H1 (cell line): ENCODE results near the gene EFCAB6. TPM values are rescaled to one million over a fixed set of nuclear protein-coding genes. Genes with fewer than 3 reads are reported as not detected.
A peak's percentile ranks its signal among the peaks of the same experiment; 100 is the strongest.

Experiments
- CTCF ChIA-PET: fragments of 300-600 bp; sonication (Branson Sonifier 250); formaldehyde crosslinking; loops from one replicate; lab custom pipeline; 2021; ENCODE audit not compliant: partially characterized antibody; lab: Charles Lee
- POLR2A ChIA-PET: fragments of 300-600 bp; sonication (Branson Sonifier 250); formaldehyde crosslinking; loops from one replicate; lab custom pipeline; 2021; ENCODE audit warnings: inconsistent platforms; ENCODE audit not compliant: partially characterized antibody; lab: Charles Lee
- DNase-seq, 2 experiments: peaks; one replicate each; pipeline versions ENCODE4 v3.0.0 to v3.0.0-alpha.2; 2010 to 2022; ENCODE audit warnings: low spot score in 2 of 2, low read depth in 1 of 2, mixed read lengths in 1 of 2
- FAIRE-seq: peaks from 2 replicates; lab custom pipeline; 2011; peaks lifted over from hg19 to GRCh38; lab: Jason Lieb, UNC
- H2AFZ ChIP-seq: 2 replicates; pipeline ENCODE4 v1.8.1; 2012; ENCODE audit warnings: low read length, inconsistent platforms
- H2AK5ac ChIP-seq: 2 replicates; pipeline ENCODE4 v1.6.1; 2013; ENCODE audit warnings: low read depth, low read length
- H2BK120ac ChIP-seq: replicated peaks from 2 replicates; pipeline ENCODE3; 2013; ENCODE audit warnings: low read depth, low read length, inconsistent platforms
- H2BK12ac ChIP-seq: 2 replicates; pipeline ENCODE4 v1.6.1; 2013; ENCODE audit warnings: low read depth, low read length
- H2BK15ac ChIP-seq: 2 replicates; pipeline ENCODE4 v1.6.1; 2013; ENCODE audit warnings: low read length
- H2BK20ac ChIP-seq: 2 replicates; pipeline ENCODE4 v1.6.1; 2013; ENCODE audit warnings: low read length
- H2BK5ac ChIP-seq: 2 replicates; pipeline ENCODE4 v1.6.1; 2013; ENCODE audit warnings: low read depth, low read length
- H3K14ac ChIP-seq: 2 replicates; pipeline ENCODE4 v1.6.1; 2013; ENCODE audit warnings: inconsistent platforms; ENCODE audit not compliant: insufficient read length
- H3K18ac ChIP-seq: 2 replicates; pipeline ENCODE4 v1.6.1; 2013; ENCODE audit warnings: low read length; ENCODE audit errors: extremely low read depth
- H3K23ac ChIP-seq: 2 replicates; pipeline ENCODE4 v1.6.1; 2013; ENCODE audit warnings: inconsistent platforms; ENCODE audit not compliant: insufficient read length
- H3K23me2 ChIP-seq: 2 replicates; pipeline ENCODE4 v1.6.1; 2013; ENCODE audit warnings: low read depth, low read length
- H3K27ac ChIP-seq: 2 replicates; pipeline ENCODE4 v1.6.1; 2011; ENCODE audit warnings: low read depth, low read length, inconsistent platforms
- H3K27me3 ChIP-seq, 4 experiments: replicated peaks in 1 of 4; 1 replicate in 1 of 4; 2 replicates in 3 of 4; pipeline versions ENCODE4 v1.6.1 to v1.8.1; 2011 to 2013; ENCODE audit warnings: low read length in 3 of 4, mild to moderate bottlenecking in 3 of 4, inconsistent platforms in 2 of 4, mixed read lengths in 2 of 4, moderate library complexity in 1 of 4; ENCODE audit not compliant: control insufficient read depth in 3 of 4, insufficient read depth in 3 of 4; ENCODE audit errors: extremely low read depth in 1 of 4
- H3K36me3 ChIP-seq, 4 experiments: 2 replicates each; pipeline versions ENCODE4 v1.6.1 to v1.8.1; 2011 to 2013; ENCODE audit warnings: mild to moderate bottlenecking in 4 of 4, low read length in 3 of 4, moderate library complexity in 2 of 4, control low read depth in 1 of 4, inconsistent platforms in 1 of 4; ENCODE audit not compliant: insufficient read depth in 4 of 4, control insufficient read depth in 2 of 4
- H3K4ac ChIP-seq: replicated peaks from 2 replicates; pipeline ENCODE3; 2013; ENCODE audit warnings: low read length, low read depth, mixed read lengths, inconsistent platforms; ENCODE audit not compliant: insufficient read length
- H3K4me1 ChIP-seq, 4 experiments: replicated peaks in 1 of 4; 1 replicate in 1 of 4; 2 replicates in 3 of 4; pipeline versions ENCODE4 v1.6.1 to v1.8.1; 2011 to 2013; ENCODE audit warnings: low read length in 3 of 4, inconsistent platforms in 2 of 4, mixed read lengths in 1 of 4; ENCODE audit not compliant: insufficient read depth in 4 of 4, control insufficient read depth in 3 of 4
- H3K4me2 ChIP-seq, 2 experiments: 2 replicates each; pipeline versions ENCODE4 v1.6.1 to v1.8.1; 2011 to 2013; ENCODE audit warnings: low read depth in 2 of 2, low read length in 2 of 2, control low read depth in 1 of 2, inconsistent platforms in 1 of 2, mild to moderate bottlenecking in 1 of 2; ENCODE audit not compliant: insufficient read depth in 1 of 2
- H3K4me3 ChIP-seq, 4 experiments: fragments of 200-600, 300-600 bp in 1 of 4; sonication (generic), shearing (Covaris generic), sonication (Bioruptor Twin) in 1 of 4; 2 replicates each; pipeline versions ENCODE4 v1.5.1 to v1.8.1; 2011 to 2016; ENCODE audit warnings: low read length in 4 of 4, low read depth in 3 of 4, control low read depth in 2 of 4, inconsistent platforms in 2 of 4, mild to moderate bottlenecking in 2 of 4, mixed read lengths in 1 of 4, moderate library complexity in 1 of 4; ENCODE audit not compliant: insufficient read depth in 2 of 4; ENCODE audit errors: extremely low read depth in 1 of 4
- H3K56ac ChIP-seq: replicated peaks from 2 replicates; pipeline ENCODE3; 2013; ENCODE audit warnings: low read depth, mild to moderate bottlenecking, mixed read lengths, low read length, inconsistent platforms; ENCODE audit not compliant: insufficient read length
- H3K79me1 ChIP-seq: 2 replicates; pipeline ENCODE4 v1.6.1; 2013; ENCODE audit warnings: low read depth, low read length, control low read depth
- H3K79me2 ChIP-seq, 2 experiments: 2 replicates each; pipeline versions ENCODE4 v1.6.1 to v1.8.1; 2012 to 2013; ENCODE audit warnings: low read length in 2 of 2, mild to moderate bottlenecking in 2 of 2, inconsistent platforms in 1 of 2; ENCODE audit not compliant: insufficient read depth in 2 of 2, control insufficient read depth in 1 of 2
- H3K9ac ChIP-seq, 4 experiments: replicated peaks in 1 of 4; 1 replicate in 1 of 4; 2 replicates in 3 of 4; pipeline versions ENCODE4 v1.6.1 to v1.8.1; 2011 to 2013; ENCODE audit warnings: low read depth in 3 of 4, low read length in 3 of 4, control low read depth in 2 of 4, mild to moderate bottlenecking in 2 of 4, moderate library complexity in 2 of 4, inconsistent platforms in 1 of 4; ENCODE audit errors: extremely low read depth in 1 of 4
- H3K9me3 ChIP-seq, 2 experiments: 2 replicates each; pipeline versions ENCODE4 v1.6.1 to v1.8.1; 2012 to 2013; ENCODE audit warnings: mild to moderate bottlenecking in 2 of 2, moderate library complexity in 2 of 2, control low read depth in 1 of 2, inconsistent platforms in 1 of 2, low read depth in 1 of 2, low read length in 1 of 2, mixed read lengths in 1 of 2; ENCODE audit not compliant: insufficient read depth in 2 of 2
- H4K20me1 ChIP-seq, 2 experiments: replicated peaks in 1 of 2; 2 replicates each; pipeline versions ENCODE3 to v1.8.1; 2011 to 2013; ENCODE audit warnings: inconsistent platforms in 2 of 2, low read length in 2 of 2, mild to moderate bottlenecking in 1 of 2; ENCODE audit not compliant: insufficient read depth in 2 of 2, control insufficient read depth in 1 of 2
- H4K5ac ChIP-seq: 2 replicates; pipeline ENCODE4 v1.6.1; 2013; ENCODE audit warnings: low read length, low read depth, mixed read lengths, inconsistent platforms; ENCODE audit not compliant: insufficient read length
- H4K8ac ChIP-seq: 2 replicates; pipeline ENCODE4 v1.8.0; 2013; ENCODE audit warnings: mild to moderate bottlenecking, moderate library complexity, low read length, inconsistent platforms; ENCODE audit not compliant: insufficient read depth; ENCODE audit errors: extremely low read depth
- H4K91ac ChIP-seq: replicated peaks from 2 replicates; pipeline ENCODE3; 2013; ENCODE audit warnings: low read length, mixed read lengths, inconsistent platforms; ENCODE audit not compliant: insufficient read length
- CBX5 ChIP-seq: fragments of 300-800, 300-1000 bp; sonication (generic); IDR thresholded peaks from 2 replicates; pipeline ENCODE4 v1.7.1; 2016; ENCODE audit warnings: antibody characterized with exemption, low read length, low read depth
- EZH2 ChIP-seq: fragments of 200-600 bp; sonication (generic); IDR thresholded peaks from 2 replicates; pipeline ENCODE4 v1.7.1; 2012; ENCODE audit warnings: low read depth, mild to moderate bottlenecking, moderate library complexity, low read length, inconsistent platforms; ENCODE audit not compliant: severe bottlenecking
- KDM1A ChIP-seq: fragments of 200-600, 300-600 bp; sonication (generic); IDR thresholded peaks from 2 replicates; pipeline ENCODE4 v1.7.1; 2016; ENCODE audit warnings: mild to moderate bottlenecking, low read length, borderline replicate concordance
- WGBS, 2 experiments: shearing (Covaris generic) in 1 of 2; methylation state at CpG; one replicate each; pipeline versions ENCODE4 v1.1.6 to v1.1.7; 2013 to 2015; ENCODE audit warnings: low lambda C conversion rate in 2 of 2, mixed read lengths in 2 of 2, inconsistent platforms in 1 of 2, low coverage in 1 of 2, missing lambda C conversion rate in 1 of 2; ENCODE audit not compliant: insufficient replicate concordance in 2 of 2, insufficient coverage in 1 of 2, insufficient read length in 1 of 2; ENCODE audit errors: extremely low coverage in 1 of 2, missing lambda C conversion rate in 1 of 2; 5-methylcytosine and 5-hydroxymethylcytosine counted together
- polyA plus RNA-seq, 7 experiments: library from polyadenylated mRNA; depleted of rRNA in 3 of 7; stranded (reverse) in 5 of 7; unstranded in 2 of 7; fragments of >200 nt in 5 of 7; fragments of 200-250 nt in 2 of 7; gene quantifications; 1 replicate in 5 of 7; 2 replicates in 1 of 7; 4 replicates in 1 of 7; pipeline versions ENCODE4 v1.2.1 to v1.2.3, GENCODE V29; 2011 to 2013; ENCODE audit warnings: missing spikeins in 2 of 7, mixed read lengths in 2 of 7
- total RNA-seq: library from RNA; stranded (reverse); fragmentation: NEBNext Ultra II Directional; extraction: Animal tissue kit (Norgen Biotek cat#: 25700); gene quantifications from 2 replicates; pipeline ENCODE4 v1.2.1, GENCODE V29; 2021

Gene EFCAB6
- total and polyA plus RNA-seq, 2 of the 8 experiments (the other 6 are each of a cell fraction or from before 2014, with no cell fraction given), result 0.32 to 1.7 TPM

GRCh38 chr22:43812890-43813289 lies 785 bp upstream of the EFCAB6 start:
- CTCF ChIA-PET, result interaction anchor here (0.6 to 1.6 kb wide), 3 partner anchors 12 to 557 kb away, joined by 3 to 4 read pairs (median 4); no protein-coding TSS in a partner anchor
- Histone ChIP-seq H3K56ac (no peak overlapping the region), H2BK120ac (no peak overlapping the region), H4K8ac (no peak overlapping the region), H2AK5ac (no peak overlapping the region; the same call in 1 of the 2 replicates), H3K23ac (no peak overlapping the region), H4K20me1 (no peaks in the 10 kb centered on the region), H4K5ac (no peak overlapping the region), H2BK5ac (peak overlapping the region; percentile 94; the same call in 1 of the 2 replicates), H3K4me3 (peak overlapping the region; percentile 67 to 86 (median 76)), H3K9me3 (no peaks in the 10 kb centered on the region)
- POLR2A ChIA-PET, result interaction anchor here (1.5 to 3.2 kb wide), 2 partner anchors 9 to 79 kb away, joined by 3 to 20 read pairs; partner anchors contain the start of gene PNPLA5
- TF ChIP-seq EZH2 (peak; percentile 23), CBX5 (no peak), KDM1A (peak; percentile 68; the same call in 1 of the 2 replicates)
- TF ChIP-seq, all 59 proteins: peak for 2
- FAIRE-seq (no peak), DNase-seq (no peak)
- H3K9ac ChIP-seq, result peak overlapping the region; percentile 41 to 83 (median 76)
- no peaks in the 10 kb centered on the region for H3K36me3 ChIP-seq
- peak overlapping the region; percentile 88 to 99 for H3K4me2 ChIP-seq
- peak overlapping the region; percentile 90; the same call in 1 of the 2 replicates for H3K27ac ChIP-seq
- 11% methylated on average over 6 of the region's 6 CpGs; no CpG with 5 or more reads in 1 of the 2 experiments for WGBS, 2 experiments
- H2BK15ac ChIP-seq, result no peak overlapping the region
- no peak overlapping the region for H3K14ac ChIP-seq
- H2AFZ ChIP-seq, result peak overlapping the region; percentile 22; the same call in 1 of the 2 replicates
- H2BK20ac ChIP-seq, result no peak overlapping the region
- peaks cover 6% of the 10 kb centered on the region for H3K23me2 ChIP-seq
- H4K91ac ChIP-seq, result peak overlapping the region; percentile 22
- peaks cover 0 to 13% (median 5%) of the 10 kb centered on the region in 4 experiments; a peak in 6 of 7 replicates for H3K4me1 ChIP-seq
- H3K18ac ChIP-seq, result peak overlapping the region; percentile 91; the same call in 1 of the 2 replicates
- no peak overlapping the region for H3K4ac ChIP-seq
- H3K79me2 ChIP-seq, result no peaks in the 10 kb centered on the region
- peaks cover 5% of the 10 kb centered on the region; the same call in 1 of the 2 replicates for H3K79me1 ChIP-seq
- peak overlapping the region; percentile 77 for H2BK12ac ChIP-seq
- H3K27me3 ChIP-seq, result no peaks in the 10 kb centered on the region
